ENCODE results near the gene GNB1.
"Not testable (repeated sequence)": the region's sequence is repeated elsewhere in the genome, so short reads cannot be mapped to it uniquely, and the experiment has no call there.

- TF ChIP-seq POLR2AphosphoS5 (IDR thresholded peaks at IDR 0.05; ENCODE audit: insufficient read depth in 1 of 2, low read depth in 1 of 2); CTCF (IDR thresholded peaks at IDR 0.05); POLR2A (IDR thresholded peaks at IDR 0.05): not testable (repeated sequence)
Observed at GRCh38 chr1:1749941-1750340, 140.9 kb downstream of the GNB1 start.

Data from vagina (tissue), 2 donors.